ACC112 (cell line): ENCODE data around the gene COL28A1.

Source experiments
- H2AFZ ChIP-seq: fragments of 200-600 bp; sonication (generic); one replicate; pipeline ENCODE4 v1.6.0; 2017; ENCODE audit warnings: antibody characterized with exemption, low read length; ENCODE audit not compliant: unreplicated experiment
- H3K27ac ChIP-seq: fragments of 200-600 bp; sonication (generic); 2 replicates; pipeline ENCODE4 v1.5.1; 2014; ENCODE audit warnings: low read depth, mild to moderate bottlenecking, antibody characterized with exemption, low read length, moderate library complexity
- H3K27me3 ChIP-seq: fragments of 200-600 bp; sonication (generic); 2 replicates; pipeline ENCODE4 v1.6.1; 2014; ENCODE audit warnings: mild to moderate bottlenecking, antibody characterized with exemption, low read length, moderate library complexity, mixed read lengths; ENCODE audit not compliant: insufficient read depth
- H3K36me3 ChIP-seq: fragments of 200-600 bp; sonication (generic); 2 replicates; pipeline ENCODE4 v1.6.1; 2016; ENCODE audit warnings: mild to moderate bottlenecking, antibody characterized with exemption, low read length, moderate library complexity, mixed read lengths; ENCODE audit not compliant: insufficient read depth
- H3K4me1 ChIP-seq: fragments of 200-600 bp; sonication (generic); one replicate; pipeline ENCODE4 v1.6.1; 2016; ENCODE audit warnings: low read length, mixed read lengths; ENCODE audit not compliant: insufficient read depth, unreplicated experiment, control insufficient read depth
- H3K4me3 ChIP-seq: fragments of 200-600 bp; sonication (generic); 2 replicates; pipeline ENCODE4 v1.5.1; 2014; ENCODE audit warnings: mild to moderate bottlenecking, low read depth, low read length
- H3K79me2 ChIP-seq: fragments of 200-600 bp; sonication (generic); one replicate; pipeline ENCODE4 v1.6.0; 2016; ENCODE audit warnings: low read length; ENCODE audit not compliant: control insufficient read depth, unreplicated experiment, insufficient read depth

COL28A1 gene

GRCh38 chr7:7519528-7519927, 16.1 kb downstream of the COL28A1 start:
- Histone ChIP-seq H3K36me3 (no peaks in the 10 kb centered on the region), H3K79me2 (no peaks in the 10 kb centered on the region), H3K4me3 (no peak overlapping the region), H3K4me1 (peaks cover 19% of the 10 kb centered on the region), H3K27ac (no peak overlapping the region), H3K27me3 (no peaks in the 10 kb centered on the region), H2AFZ (peak overlapping the region; percentile 2)

- no peak overlapping the region for H3K4me3 ChIP-seq
- H3K79me2 ChIP-seq, result no peaks in the 10 kb centered on the region
- no peaks in the 10 kb centered on the region for H3K27me3 ChIP-seq
- H3K4me1 ChIP-seq, result peaks cover 14% of the 10 kb centered on the region
- H3K27ac ChIP-seq, result no peak overlapping the region
- H3K36me3 ChIP-seq, result no peaks in the 10 kb centered on the region
- H2AFZ ChIP-seq, result peak overlapping the region; percentile 2
These were observed 16.6 kb downstream of the COL28A1 start for GRCh38 chr7:7519056-7519455.

DNA sequence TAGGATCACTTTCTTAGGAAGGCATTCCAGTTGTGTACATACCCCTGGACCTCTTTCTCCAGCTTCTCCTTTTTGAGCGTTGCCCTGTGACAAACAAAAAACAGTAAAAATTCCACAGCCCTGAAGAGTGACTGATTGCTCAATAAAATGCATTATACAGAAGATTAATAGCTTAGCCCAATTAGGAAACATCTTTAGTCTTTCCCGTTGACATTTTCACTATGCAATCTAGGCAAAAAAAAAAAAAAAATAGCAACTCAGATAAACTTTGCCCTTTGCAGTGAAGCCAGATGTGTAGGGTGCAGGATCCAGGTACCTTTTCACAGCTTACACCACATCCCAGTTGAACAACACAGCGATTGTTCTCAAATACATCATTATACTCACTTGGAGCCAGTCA, 17.9 kb downstream of the COL28A1 start:
- no peak overlapping the region for H3K4me3 ChIP-seq
- H3K4me1 ChIP-seq, result peaks cover 8% of the 10 kb centered on the region
- no peaks in the 10 kb centered on the region for H3K36me3 ChIP-seq
- H2AFZ ChIP-seq, result no peak overlapping the region
- H3K27ac ChIP-seq, result no peak overlapping the region
- no peaks in the 10 kb centered on the region for H3K27me3 ChIP-seq
- no peaks in the 10 kb centered on the region for H3K79me2 ChIP-seq

DNA sequence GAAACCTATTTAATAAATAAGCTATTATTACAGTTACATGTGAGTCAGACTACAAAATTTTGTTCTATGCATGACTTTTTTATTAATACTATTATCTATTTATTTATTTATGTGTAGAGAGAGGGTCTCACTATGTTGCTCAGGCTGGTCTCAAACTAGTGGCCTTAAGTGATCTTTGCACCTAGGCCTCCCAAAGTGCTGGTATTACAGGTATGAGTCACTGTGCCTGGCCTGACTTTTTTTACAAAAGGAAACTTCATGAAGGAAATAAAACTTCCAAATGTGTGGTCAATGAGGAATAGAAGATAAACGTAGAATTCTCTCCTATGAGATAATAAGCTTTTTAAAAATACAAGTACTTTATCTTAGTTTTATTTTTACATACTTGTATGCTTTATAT, 19.0 kb downstream of the COL28A1 start:
- H3K36me3 ChIP-seq, result no peaks in the 10 kb centered on the region
- no peak overlapping the region for H3K4me3 ChIP-seq
- no peak overlapping the region for H3K27ac ChIP-seq
- H3K4me1 ChIP-seq, result peaks cover 8% of the 10 kb centered on the region
- no peaks in the 10 kb centered on the region for H3K27me3 ChIP-seq
- H3K79me2 ChIP-seq, result no peaks in the 10 kb centered on the region
- H2AFZ ChIP-seq, result no peak overlapping the region

- Histone ChIP-seq H3K36me3 (no peaks in the 10 kb centered on the region), H3K79me2 (no peaks in the 10 kb centered on the region), H2AFZ (no peak overlapping the region), H3K27ac (no peak overlapping the region), H3K27me3 (no peaks in the 10 kb centered on the region), H3K4me3 (no peak overlapping the region), H3K4me1 (peaks cover 8% of the 10 kb centered on the region)
These were observed 19.5 kb downstream of the COL28A1 start for GRCh38 chr7:7516156-7516555.

- Histone ChIP-seq H2AFZ (no peak overlapping the region), H3K79me2 (no peaks in the 10 kb centered on the region), H3K4me3 (no peak overlapping the region), H3K36me3 (no peaks in the 10 kb centered on the region), H3K27me3 (no peaks in the 10 kb centered on the region), H3K4me1 (peaks cover 4% of the 10 kb centered on the region), H3K27ac (no peak overlapping the region)
These were observed 22.6 kb downstream of the COL28A1 start for GRCh38 chr7:7512861-7513597.

- H3K79me2 ChIP-seq, result no peaks in the 10 kb centered on the region
- no peak overlapping the region for H2AFZ ChIP-seq
- H3K27ac ChIP-seq, result no peak overlapping the region
- peaks cover 5% of the 10 kb centered on the region for H3K4me1 ChIP-seq
- no peaks in the 10 kb centered on the region for H3K27me3 ChIP-seq
- H3K36me3 ChIP-seq, result no peaks in the 10 kb centered on the region
- H3K4me3 ChIP-seq, result no peak overlapping the region
These were observed 24.9 kb downstream of the COL28A1 start for GRCh38 chr7:7510794-7511193.

DNA sequence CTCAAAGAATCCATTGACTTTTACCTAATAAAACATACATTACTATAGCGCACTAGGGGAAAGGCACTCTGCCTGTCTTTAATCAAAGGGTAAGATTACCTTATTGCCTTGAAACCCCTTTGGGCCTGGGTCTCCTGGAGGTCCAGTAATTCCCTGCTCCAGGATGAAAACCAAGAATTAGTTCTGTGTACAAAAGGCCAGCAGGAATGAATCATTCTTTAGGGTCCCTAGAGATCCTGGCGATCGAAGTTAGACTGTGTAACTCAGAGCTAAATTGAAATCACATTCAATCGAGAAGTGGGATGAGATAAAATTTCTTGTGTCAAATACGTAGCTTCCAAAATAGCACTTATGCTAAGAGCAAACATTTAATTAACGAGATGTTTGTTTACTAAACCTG, 29.8 kb downstream of the COL28A1 start:
- H3K27me3 ChIP-seq, result no peaks in the 10 kb centered on the region
- H2AFZ ChIP-seq, result peak overlapping the region; percentile 26
- 0 out of 2 replicates have a peak overlapping the region, but pooled peaks have one; percentile 4 for H3K27ac ChIP-seq
- H3K4me3 ChIP-seq, result peak overlapping the region; percentile 32
- H3K4me1 ChIP-seq, result peaks cover 18% of the 10 kb centered on the region
- no peaks in the 10 kb centered on the region for H3K79me2 ChIP-seq
- no peaks in the 10 kb centered on the region for H3K36me3 ChIP-seq

DNA sequence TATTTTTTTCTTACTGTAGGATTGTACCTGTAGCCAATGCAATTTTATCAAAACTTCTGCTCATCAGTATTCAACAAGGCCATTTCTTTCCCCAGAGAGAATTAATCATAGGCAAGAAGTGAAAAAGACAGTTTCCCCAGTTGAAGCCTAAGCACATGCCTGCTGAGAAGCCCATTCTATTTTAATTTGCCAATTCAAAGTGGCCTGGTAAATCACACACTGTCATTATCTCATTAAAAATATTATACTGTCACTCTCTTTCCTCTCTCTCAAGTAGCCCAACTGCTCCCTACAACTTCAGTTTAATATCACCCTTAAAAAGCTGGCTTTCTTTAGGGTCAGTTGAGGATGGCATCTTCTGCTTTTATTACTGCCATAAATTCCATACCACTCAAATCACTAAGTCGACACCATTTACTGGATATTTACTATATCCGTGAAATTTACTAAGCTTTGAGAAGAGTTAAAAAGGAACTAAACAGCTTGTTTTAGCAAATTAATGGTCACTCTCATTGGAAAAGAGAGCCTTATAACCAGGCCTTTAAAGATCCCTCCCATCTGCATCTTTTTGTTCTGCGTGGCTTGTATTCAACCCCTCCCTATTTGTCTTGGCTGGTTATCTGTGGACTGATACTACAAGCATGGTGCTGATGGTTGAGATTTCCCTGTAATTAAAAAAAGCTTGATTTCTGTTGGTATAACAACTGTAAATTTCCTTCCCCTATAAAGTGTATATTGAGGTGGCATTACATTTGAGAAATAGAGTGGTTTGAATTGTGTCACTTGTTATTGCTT, 30.6 kb downstream of the COL28A1 start:
- no peaks in the 10 kb centered on the region for H3K79me2 ChIP-seq
- peaks cover 18% of the 10 kb centered on the region for H3K4me1 ChIP-seq
- peak overlapping the region; percentile 79 for H2AFZ ChIP-seq
- H3K4me3 ChIP-seq, result 0 out of 2 replicates have a peak overlapping the region, but pooled peaks have one; percentile 24
- no peaks in the 10 kb centered on the region for H3K27me3 ChIP-seq
- no peak overlapping the region for H3K27ac ChIP-seq
- no peaks in the 10 kb centered on the region for H3K36me3 ChIP-seq

DNA sequence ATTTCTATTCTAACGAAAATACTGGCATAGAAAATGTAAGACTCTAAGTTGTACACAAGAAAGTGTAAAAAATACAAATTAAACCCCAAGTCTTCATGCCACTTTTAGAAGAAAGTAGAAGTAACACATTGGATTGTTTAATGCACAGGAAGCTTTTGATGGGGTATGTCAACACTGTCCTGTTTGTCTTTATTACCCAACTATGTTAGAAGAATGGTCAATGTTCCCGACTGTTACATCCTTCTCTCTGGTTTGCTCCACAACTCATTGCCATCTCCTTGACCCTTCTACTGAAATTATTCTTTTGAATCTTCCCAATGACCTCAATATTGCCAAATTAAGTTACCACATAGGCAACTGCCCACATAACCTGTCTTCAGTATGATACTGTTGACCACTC, 35.8 kb downstream of the COL28A1 start:
- Histone ChIP-seq H3K4me3 (no peak overlapping the region), H3K27ac (no peak overlapping the region), H3K27me3 (no peaks in the 10 kb centered on the region), H2AFZ (no peak overlapping the region), H3K79me2 (no peaks in the 10 kb centered on the region), H3K4me1 (peaks cover 5% of the 10 kb centered on the region), H3K36me3 (no peaks in the 10 kb centered on the region)

GRCh38 chr7:7498856-7499255, 36.8 kb downstream of the COL28A1 start:
- no peak overlapping the region for H2AFZ ChIP-seq
- no peak overlapping the region for H3K27ac ChIP-seq
- peaks cover 3% of the 10 kb centered on the region for H3K4me1 ChIP-seq
- no peaks in the 10 kb centered on the region for H3K36me3 ChIP-seq
- H3K79me2 ChIP-seq, result no peaks in the 10 kb centered on the region
- no peaks in the 10 kb centered on the region for H3K27me3 ChIP-seq
- no peak overlapping the region for H3K4me3 ChIP-seq
